Nephron progenitor cell (in vitro differentiated cells): ENCODE data around the gene SLC39A1.

ENCODE experiments used
- DNase-seq: peaks from one replicate; pipeline ENCODE4 v3.0.0; 2021
- H3K27ac Mint-ChIP-seq: 2 replicates; pipeline ENCODE4 v1.8.0; 2021; ENCODE audit warnings: mild to moderate bottlenecking, moderate library complexity, mixed read lengths
- H3K27me3 Mint-ChIP-seq: 2 replicates; pipeline ENCODE4 v1.8.0; 2021; ENCODE audit warnings: mild to moderate bottlenecking, low read depth, mixed read lengths; ENCODE audit not compliant: poor library complexity
- H3K36me3 Mint-ChIP-seq: 2 replicates; pipeline ENCODE4 v1.8.0; 2021; ENCODE audit warnings: low read depth, mixed read lengths
- H3K4me1 Mint-ChIP-seq: 2 replicates; pipeline ENCODE4 v1.8.0; 2021; ENCODE audit warnings: mixed read lengths
- H3K4me3 Mint-ChIP-seq: 2 replicates; pipeline ENCODE4 v1.8.0; 2021; ENCODE audit warnings: mild to moderate bottlenecking, moderate library complexity, mixed read lengths
- H3K9me3 Mint-ChIP-seq: 2 replicates; pipeline ENCODE4 v1.8.0; 2021; ENCODE audit warnings: mild to moderate bottlenecking, moderate library complexity, mixed read lengths
- TF ChIP-seq, protein P1 (sequence below): fragments of 200-600 bp; sonication (generic); IDR thresholded peaks from 2 replicates; pipeline ENCODE4 v1.5.0; 2021; ENCODE audit warnings: antibody characterized with exemption

The SLC39A1 gene

GRCh38 chr1:153962088-153963029, 978 bp downstream of the SLC39A1 start:
- Mint-ChIP-seq H3K4me3 (peak overlapping the region; percentile 89), H3K27me3 (no peaks in the 10 kb centered on the region), H3K27ac (peak overlapping the region; percentile 97), H3K9me3 (no peaks in the 10 kb centered on the region), H3K4me1 (peaks cover 81% of the 10 kb centered on the region), H3K36me3 (peaks cover 24% of the 10 kb centered on the region)
- TF ChIP-seq, protein P1, sequence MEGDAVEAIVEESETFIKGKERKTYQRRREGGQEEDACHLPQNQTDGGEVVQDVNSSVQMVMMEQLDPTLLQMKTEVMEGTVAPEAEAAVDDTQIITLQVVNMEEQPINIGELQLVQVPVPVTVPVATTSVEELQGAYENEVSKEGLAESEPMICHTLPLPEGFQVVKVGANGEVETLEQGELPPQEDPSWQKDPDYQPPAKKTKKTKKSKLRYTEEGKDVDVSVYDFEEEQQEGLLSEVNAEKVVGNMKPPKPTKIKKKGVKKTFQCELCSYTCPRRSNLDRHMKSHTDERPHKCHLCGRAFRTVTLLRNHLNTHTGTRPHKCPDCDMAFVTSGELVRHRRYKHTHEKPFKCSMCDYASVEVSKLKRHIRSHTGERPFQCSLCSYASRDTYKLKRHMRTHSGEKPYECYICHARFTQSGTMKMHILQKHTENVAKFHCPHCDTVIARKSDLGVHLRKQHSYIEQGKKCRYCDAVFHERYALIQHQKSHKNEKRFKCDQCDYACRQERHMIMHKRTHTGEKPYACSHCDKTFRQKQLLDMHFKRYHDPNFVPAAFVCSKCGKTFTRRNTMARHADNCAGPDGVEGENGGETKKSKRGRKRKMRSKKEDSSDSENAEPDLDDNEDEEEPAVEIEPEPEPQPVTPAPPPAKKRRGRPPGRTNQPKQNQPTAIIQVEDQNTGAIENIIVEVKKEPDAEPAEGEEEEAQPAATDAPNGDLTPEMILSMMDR, result no peak
- DNase-seq, result no peak

GRCh38 chr1:153961421-153961820, 1.9 kb downstream of the SLC39A1 start:
- Mint-ChIP-seq H3K4me3 (peak overlapping the region; percentile 89), H3K27ac (peak overlapping the region; percentile 65), H3K36me3 (peaks cover 24% of the 10 kb centered on the region), H3K27me3 (no peaks in the 10 kb centered on the region), H3K9me3 (no peaks in the 10 kb centered on the region), H3K4me1 (peaks cover 82% of the 10 kb centered on the region)
- TF ChIP-seq, protein P1, result no peak
- no peak for DNase-seq

DNA sequence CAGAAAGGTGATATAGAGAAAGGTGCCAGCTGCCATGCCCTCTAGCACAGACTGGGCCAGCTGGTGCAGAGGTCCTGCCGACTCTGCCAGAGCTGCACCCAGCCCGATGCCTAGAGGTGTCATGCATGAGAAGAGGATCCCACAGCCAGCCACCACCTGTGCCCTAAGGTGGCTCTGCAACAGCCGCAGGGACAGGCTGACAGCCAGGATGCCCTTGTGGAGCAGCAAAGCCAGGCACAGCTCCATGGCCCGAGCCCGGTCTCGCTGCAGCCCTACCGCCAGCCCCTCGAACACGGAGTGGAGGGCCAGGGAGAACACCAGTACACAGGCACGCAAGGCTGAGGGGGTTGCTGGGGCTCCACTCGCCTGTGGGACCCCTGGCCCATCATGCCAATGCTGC, 3.1 kb downstream of the SLC39A1 start:
- Mint-ChIP-seq H3K4me3 (no peak overlapping the region), H3K27me3 (no peaks in the 10 kb centered on the region), H3K27ac (peak overlapping the region; percentile 32), H3K36me3 (peaks cover 17% of the 10 kb centered on the region), H3K9me3 (no peaks in the 10 kb centered on the region), H3K4me1 (peaks cover 79% of the 10 kb centered on the region)
- DNase-seq, result no peak
- TF ChIP-seq, protein P1, result no peak

- no peak for DNase-seq
- Mint-ChIP-seq H3K36me3 (peaks cover 17% of the 10 kb centered on the region), H3K4me1 (peaks cover 78% of the 10 kb centered on the region), H3K27me3 (no peaks in the 10 kb centered on the region), H3K4me3 (peak overlapping the region; percentile 29), H3K27ac (peak overlapping the region; percentile 10), H3K9me3 (no peaks in the 10 kb centered on the region)
- TF ChIP-seq, protein P1, result no peak
Observed at GRCh38 chr1:153959454-153959853, 3.9 kb downstream of the SLC39A1 start.

GRCh38 chr1:153958961-153959260, 4.4 kb downstream of the SLC39A1 start:
- TF ChIP-seq, protein P1, result no peak
- Mint-ChIP-seq H3K36me3 (peaks cover 23% of the 10 kb centered on the region), H3K4me1 (peaks cover 78% of the 10 kb centered on the region), H3K4me3 (peak overlapping the region; percentile 93), H3K9me3 (no peaks in the 10 kb centered on the region), H3K27ac (no peak overlapping the region), H3K27me3 (no peaks in the 10 kb centered on the region)
- no peak for DNase-seq
